Activated CD8-positive, alpha-beta memory T cell treated with anti-CD3 and anti-CD28 coated beads, Interleukin-2, amount 50 U/mL, for 4 hours (primary cell): ENCODE data around the gene DLST.

Experiments used
- DNase-seq: peaks from one replicate; pipeline ENCODE4 v3.0.0-alpha.2; 2020

Gene DLST

GRCh38 chr14:74897642-74898041 is 15.9 kb downstream of the DLST start:
- no peak for DNase-seq

GRCh38 chr14:74898083-74898482 is 16.4 kb downstream of the DLST start:
- DNase-seq = no peak

GRCh38 chr14:74898694-74899093 is 17.0 kb downstream of the DLST start:
- no peak for DNase-seq

- no peak for DNase-seq
Measured at GRCh38 chr14:74902941-74903705, 21.4 kb downstream of the DLST start.

GRCh38 chr14:74904635-74905503 is 23.2 kb downstream of the DLST start:
- DNase-seq = no peak

- peak; percentile 85 for DNase-seq
Measured at GRCh38 chr14:74905595-74906142, 24.0 kb downstream of the DLST start.

GRCh38 chr14:74906925-74907521 is 25.3 kb downstream of the DLST start:
- no peak for DNase-seq

- no peak for DNase-seq
Measured at GRCh38 chr14:74907744-74908143, 26.0 kb downstream of the DLST start.

- no peak for DNase-seq
Measured at GRCh38 chr14:74908861-74909341, 27.2 kb downstream of the DLST start.

- no peak for DNase-seq
Measured at GRCh38 chr14:74909501-74909900, 27.8 kb downstream of the DLST start.

GRCh38 chr14:74909911-74910310 is 28.2 kb downstream of the DLST start:
- DNase-seq = no peak

GRCh38 chr14:74910556-74910955 is 28.8 kb downstream of the DLST start:
- DNase-seq = no peak

- no peak for DNase-seq
Measured at GRCh38 chr14:74911221-74911620, 29.5 kb downstream of the DLST start.

GRCh38 chr14:74911704-74912103 is 30.0 kb downstream of the DLST start:
- no peak for DNase-seq

GRCh38 chr14:74912111-74912510 is 30.4 kb downstream of the DLST start:
- no peak for DNase-seq

- DNase-seq = no peak
Measured at GRCh38 chr14:74912801-74913200, 31.1 kb downstream of the DLST start.

GRCh38 chr14:74913393-74913910 is 31.7 kb downstream of the DLST start:
- no peak for DNase-seq

- DNase-seq = no peak
Measured at GRCh38 chr14:74913986-74914573, 32.4 kb downstream of the DLST start.

- DNase-seq = no peak
Measured at GRCh38 chr14:74915426-74915825, 33.7 kb downstream of the DLST start.

GRCh38 chr14:74915826-74916225 is 34.1 kb downstream of the DLST start:
- DNase-seq = no peak

- DNase-seq = no peak
Measured at GRCh38 chr14:74917178-74917543, 35.4 kb downstream of the DLST start.

GRCh38 chr14:74917646-74918081 is 35.9 kb downstream of the DLST start:
- DNase-seq = no peak

GRCh38 chr14:74918380-74918779 is 36.7 kb downstream of the DLST start:
- DNase-seq = no peak
